Keratinocyte (primary cell): ENCODE results near the gene MBNL2. TPM values are rescaled to one million over a fixed set of nuclear protein-coding genes. Genes with fewer than 3 reads are reported as not detected.

ENCODE experiments used
- DNase-seq: peaks from one replicate; pipeline ENCODE4 v3.0.0-alpha.2; 2011; ENCODE audit warnings: low read depth, missing footprints, low spot score
- FAIRE-seq: peaks from 2 replicates; lab custom pipeline; 2011; peaks lifted over from hg19 to GRCh38; lab: Jason Lieb, UNC
- H2AFZ ChIP-seq: 2 replicates; pipeline ENCODE4 v1.6.0; 2012; ENCODE audit warnings: low read length, control low read depth, inconsistent platforms; ENCODE audit not compliant: control insufficient read depth
- H3K27ac ChIP-seq: 2 replicates; pipeline ENCODE4 v1.5.1; 2011; ENCODE audit warnings: low read length; ENCODE audit not compliant: control insufficient read depth, insufficient read depth
- H3K27me3 ChIP-seq: 3 replicates; pipeline ENCODE4 v1.6.0; 2011; ENCODE audit warnings: low read length; ENCODE audit not compliant: control insufficient read depth, insufficient read depth; ENCODE audit errors: extremely low read depth
- H3K36me3 ChIP-seq, 2 experiments: 2 replicates in 1 of 2; 3 replicates in 1 of 2; pipeline ENCODE4 v1.5.1; 2011; ENCODE audit warnings: low read length in 2 of 2, mild to moderate bottlenecking in 1 of 2; ENCODE audit not compliant: control insufficient read depth in 2 of 2, insufficient read depth in 2 of 2; ENCODE audit errors: extremely low read depth in 1 of 2
- H3K4me1 ChIP-seq: 3 replicates; pipeline ENCODE4 v1.5.1; 2011; ENCODE audit warnings: low read length; ENCODE audit not compliant: control insufficient read depth, insufficient read depth; ENCODE audit errors: extremely low read depth
- H3K4me2 ChIP-seq: 3 replicates; pipeline ENCODE4 v1.6.0; 2011; ENCODE audit warnings: low read depth, low read length; ENCODE audit not compliant: control insufficient read depth, insufficient read depth; ENCODE audit errors: extremely low read depth
- H3K4me3 ChIP-seq, 3 experiments: fragments of 200-600 bp in 1 of 3; sonication (generic) in 1 of 3; 2 replicates in 2 of 3; 3 replicates in 1 of 3; pipeline ENCODE4 v1.5.1; 2011 to 2016; ENCODE audit warnings: low read length in 3 of 3, mild to moderate bottlenecking in 3 of 3, control low read depth in 2 of 3, inconsistent platforms in 1 of 3, low read depth in 1 of 3, mixed read lengths in 1 of 3, mixed run types in 1 of 3, moderate library complexity in 1 of 3; ENCODE audit not compliant: control insufficient read depth in 2 of 3, insufficient read depth in 2 of 3; ENCODE audit errors: extremely low read depth in 1 of 3
- H3K79me2 ChIP-seq: 2 replicates; pipeline ENCODE4 v1.6.0; 2012; ENCODE audit warnings: low read length; ENCODE audit not compliant: control insufficient read depth, insufficient read depth
- H3K9ac ChIP-seq: 3 replicates; pipeline ENCODE4 v1.6.0; 2011; ENCODE audit warnings: low read length; ENCODE audit not compliant: control insufficient read depth, insufficient read depth; ENCODE audit errors: extremely low read depth
- H3K9me1 ChIP-seq: 3 replicates; pipeline ENCODE4 v1.6.0; 2011; ENCODE audit warnings: low read length; ENCODE audit not compliant: control insufficient read depth, insufficient read depth; ENCODE audit errors: extremely low read depth
- H3K9me3 ChIP-seq: 2 replicates; pipeline ENCODE4 v1.5.1; 2012; ENCODE audit warnings: low read depth, low read length; ENCODE audit not compliant: control insufficient read depth
- H4K20me1 ChIP-seq: 3 replicates; pipeline ENCODE4 v1.6.0; 2011; ENCODE audit warnings: low read length; ENCODE audit not compliant: control insufficient read depth, insufficient read depth; ENCODE audit errors: extremely low read depth
- CTCF ChIP-seq, 3 experiments: IDR thresholded peaks in 1 of 3; conservative IDR thresholded peaks in 1 of 3; optimal IDR thresholded peaks in 1 of 3; 2 replicates in 2 of 3; 3 replicates in 1 of 3; pipeline versions ENCODE3 to v1.5.1; 2011; ENCODE audit warnings: low read length in 3 of 3, mild to moderate bottlenecking in 3 of 3, moderate library complexity in 2 of 3, control low read depth in 1 of 3, inconsistent platforms in 1 of 3; ENCODE audit not compliant: insufficient read depth in 2 of 3; ENCODE audit errors: extremely low read depth in 1 of 3
- EZH2 ChIP-seq: IDR thresholded peaks from one replicate; pipeline ENCODE4 v1.6.1; 2012; ENCODE audit warnings: inconsistent platforms, mild to moderate bottlenecking, low read length, moderate library complexity
- dilution Hi-C: fragments of 300-500 bp; cut with MboI; formaldehyde crosslinking; loops from one replicate; pipeline ENCODE4 v1.7.0; 2020; ENCODE audit warnings: low sequenced_read_pairs; ENCODE audit not compliant: extremely low pct_ligation_motif_present
- polyA plus RNA-seq, 5 experiments: library from polyadenylated mRNA; depleted of rRNA in 3 of 5; stranded (reverse) in 3 of 5; stranded (forward) in 1 of 5; unstranded in 1 of 5; fragments of >200 nt; gene quantifications; 1 replicate in 1 of 5; 2 replicates in 3 of 5; 3 replicates in 1 of 5; pipeline versions ENCODE4 v1.2.1 to v1.2.3, GENCODE V29; 2011 to 2012; ENCODE audit warnings: missing spikeins in 2 of 5, low read depth in 1 of 5, low replicate concordance in 1 of 5

The MBNL2 gene
- polyA plus RNA-seq, 1 donor (not counting 4 experiments of a cell fraction or from before 2014, with no cell fraction given): 28.4 TPM

- no peaks in the 10 kb centered on the region for H3K79me2 ChIP-seq
Observed at GRCh38 chr13:97339988-97340749, 118.0 kb downstream of the MBNL2 start.

GRCh38 chr13:97341135-97341534, 119.0 kb downstream of the MBNL2 start:
- no peak overlapping the region for H3K9ac ChIP-seq
- H3K27ac ChIP-seq: no peak overlapping the region
- no peaks in the 10 kb centered on the region for H3K27me3 ChIP-seq
- DNase-seq (no peak), FAIRE-seq (no peak)
- no peak overlapping the region for H3K4me3 ChIP-seq
- H3K9me1 ChIP-seq: peaks cover 2% of the 10 kb centered on the region
- H3K36me3 ChIP-seq: peaks cover 1 to 7% of the 10 kb centered on the region in 2 experiments
- no peaks in the 10 kb centered on the region for H4K20me1 ChIP-seq
- dilution Hi-C loops: no loop called here
- TF ChIP-seq CTCF (optimal IDR thresholded peaks at IDR 0.05 in 1 of 3, IDR thresholded peaks at IDR 0.05 in 1 of 3, conservative IDR thresholded peaks at IDR 0.05 in 1 of 3; ENCODE audit: extremely low read depth in 1 of 3, insufficient read depth in 2 of 3, low read length in 3 of 3) (no peak), EZH2 (no peak)
- no peaks in the 10 kb centered on the region for H3K4me1 ChIP-seq
- H3K4me2 ChIP-seq: no peak overlapping the region
- H3K79me2 ChIP-seq: no peaks in the 10 kb centered on the region
- H3K9me3 ChIP-seq: no peaks in the 10 kb centered on the region
- H2AFZ ChIP-seq: no peak overlapping the region

More at GRCh38 chr13:97339988-97340749, 118.0 kb downstream of the MBNL2 start:
- Histone ChIP-seq H3K9ac (no peak overlapping the region), H2AFZ (no peak overlapping the region), H3K36me3 (peaks cover 1 to 7% of the 10 kb centered on the region in 2 experiments), H3K4me1 (peaks cover 5% of the 10 kb centered on the region), H4K20me1 (no peaks in the 10 kb centered on the region), H3K27me3 (no peaks in the 10 kb centered on the region), H3K9me3 (no peaks in the 10 kb centered on the region), H3K9me1 (peaks cover 2% of the 10 kb centered on the region), H3K4me2 (no peak overlapping the region), H3K27ac (no peak overlapping the region), H3K4me3 (no peak overlapping the region)
- DNase-seq (no peak), FAIRE-seq (no peak)
- TF ChIP-seq EZH2: no peak
- dilution Hi-C loops: no loop called here
